Stimulated activated CD8-positive, alpha-beta memory T cell treated with anti-CD3 and anti-CD28 coated beads, Interleukin-7, amount 100 ng/mL, for 1 hour (primary cell): ENCODE results near the gene EXOC3L2.

Experiments
- DNase-seq, 2 donors: peaks; one replicate each; pipeline ENCODE4 v3.0.0-alpha.2; 2020; ENCODE audit warnings: low read depth in 2 of 2

Gene EXOC3L2

GRCh38 chr19:45218911-45219743 is 26.1 kb downstream of the EXOC3L2 start:
- no peak for DNase-seq

GRCh38 chr19:45218426-45218825 is 26.8 kb downstream of the EXOC3L2 start:
- DNase-seq, result no peak

GRCh38 chr19:45217957-45218334 is 27.3 kb downstream of the EXOC3L2 start:
- no peak for DNase-seq

GRCh38 chr19:45217193-45217956 is 27.8 kb downstream of the EXOC3L2 start:
- DNase-seq, result no peak

- DNase-seq, result no peak
Observed at GRCh38 chr19:45216667-45217066, 28.5 kb downstream of the EXOC3L2 start.

GRCh38 chr19:45215391-45216191 is 29.6 kb downstream of the EXOC3L2 start:
- DNase-seq, result no peak

- DNase-seq, result no peak
Observed at GRCh38 chr19:45213031-45213430, 32.2 kb downstream of the EXOC3L2 start.

- no peak for DNase-seq
Observed at GRCh38 chr19:45211751-45212381, 33.3 kb downstream of the EXOC3L2 start.

GRCh38 chr19:45206328-45206727 is 38.9 kb downstream of the EXOC3L2 start:
- DNase-seq, result no peak

GRCh38 chr19:45205810-45206209 is 39.4 kb downstream of the EXOC3L2 start:
- no peak for DNase-seq

- DNase-seq, result no peak
Observed at GRCh38 chr19:45202637-45203036, 42.6 kb downstream of the EXOC3L2 start.

- DNase-seq, result no peak
Observed at GRCh38 chr19:45200568-45200967, 44.6 kb downstream of the EXOC3L2 start.

- DNase-seq, result no peak
Observed at GRCh38 chr19:45195764-45196163, 49.4 kb downstream of the EXOC3L2 start.

GRCh38 chr19:45191375-45191774 is 53.8 kb downstream of the EXOC3L2 start:
- DNase-seq, result no peak

- no peak for DNase-seq
Observed at GRCh38 chr19:45189971-45190370, 55.2 kb downstream of the EXOC3L2 start.

GRCh38 chr19:45187421-45188100 is 57.6 kb downstream of the EXOC3L2 start:
- no peak for DNase-seq

GRCh38 chr19:45186509-45187334 is 58.5 kb downstream of the EXOC3L2 start:
- no peak for DNase-seq

- DNase-seq, result no peak
Observed at GRCh38 chr19:45184115-45184514, 61.1 kb downstream of the EXOC3L2 start.

GRCh38 chr19:45182758-45183157 is 62.4 kb downstream of the EXOC3L2 start:
- no peak for DNase-seq

- DNase-seq, result no peak
Observed at GRCh38 chr19:45180936-45181335, 64.3 kb downstream of the EXOC3L2 start.
